GM12891 (cell line): ENCODE results near the gene KIF11.

ENCODE experiments used
- POLR2A ChIP-seq: IDR thresholded peaks from 2 replicates; pipeline ENCODE4 v1.6.1; 2011; ENCODE audit warnings: low read depth, low read length, control low read depth
- POLR2AphosphoS5 ChIP-seq: IDR thresholded peaks from 2 replicates; pipeline ENCODE4 v1.6.1; 2011; ENCODE audit warnings: low read depth, low read length, control low read depth
- TAF1 ChIP-seq: IDR thresholded peaks from 2 replicates; pipeline ENCODE4 v1.6.1; 2011; ENCODE audit warnings: low read depth, low read length, control low read depth

GRCh38 chr10:92544296-92544695 is 48.6 kb upstream of the KIF11 start:
- TF ChIP-seq POLR2AphosphoS5 (no peak), TAF1 (no peak), POLR2A (no peak)
